ENCODE measurements around the gene SEMA4D.

The SEMA4D gene

DNA sequence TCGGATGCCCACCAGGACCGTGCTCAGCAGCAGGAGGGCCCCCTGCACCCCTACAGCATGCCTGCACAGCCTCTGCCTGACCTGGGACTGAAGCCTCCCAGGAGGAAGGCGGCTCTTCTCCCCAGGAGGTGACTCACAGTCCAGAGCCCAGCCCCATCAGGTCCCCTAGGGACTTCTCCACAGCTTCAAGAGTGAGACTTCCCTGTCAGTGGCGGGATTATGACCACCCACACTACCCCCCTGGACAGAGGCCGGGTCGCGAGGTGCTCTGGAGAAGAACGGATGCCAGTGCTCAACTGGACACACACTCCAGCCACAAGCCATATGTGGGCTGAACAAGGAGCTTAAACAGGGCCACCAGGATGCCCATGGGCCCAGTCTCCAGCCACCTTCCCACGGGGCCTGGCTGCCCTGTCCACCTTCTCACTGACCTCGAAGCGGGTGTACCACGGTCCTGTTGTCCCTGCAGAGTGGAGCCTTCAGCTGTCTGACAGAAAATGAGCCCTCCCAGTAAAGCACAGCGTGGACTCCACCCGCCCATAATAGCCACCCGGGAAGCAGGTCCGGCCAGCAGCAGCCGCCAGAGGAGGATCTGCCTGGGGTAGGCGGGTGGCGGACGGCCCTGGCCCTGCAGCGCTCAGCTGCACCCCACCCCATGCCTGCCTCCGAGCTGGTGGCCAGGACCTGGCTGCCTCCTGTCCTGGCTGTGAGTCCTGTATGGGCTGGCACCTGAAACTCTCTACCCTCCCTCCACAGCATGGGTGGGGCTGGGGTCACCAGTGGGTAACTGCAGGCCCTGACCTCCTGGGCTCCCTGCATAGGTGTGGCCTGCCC lies 54.7 kb downstream of the SEMA4D start:
- no peak for DNase-seq

DNA sequence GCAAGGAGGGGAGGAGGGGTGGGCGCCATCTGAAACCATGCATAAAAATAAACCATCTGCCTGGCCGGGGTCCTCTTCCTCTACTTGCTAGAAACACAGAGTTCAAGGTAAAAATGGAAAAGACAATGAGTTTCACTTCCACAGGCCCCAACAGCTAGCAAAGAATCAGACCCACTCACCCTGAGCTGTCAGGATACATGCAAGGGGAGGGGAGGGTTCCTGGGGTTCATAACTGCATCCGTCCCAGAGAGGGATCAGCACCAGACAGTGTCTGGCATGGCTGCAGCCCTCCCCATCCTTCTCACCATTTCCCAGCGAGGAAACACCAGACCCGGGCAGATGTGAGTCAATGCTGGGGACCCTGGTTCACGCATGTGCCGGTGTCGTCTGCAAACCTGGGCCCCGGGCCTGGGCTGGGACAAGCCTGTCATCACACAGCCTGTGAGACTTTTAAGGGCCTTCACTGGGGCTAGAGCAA lies 55.4 kb downstream of the SEMA4D start:
- no peak for DNase-seq

DNA sequence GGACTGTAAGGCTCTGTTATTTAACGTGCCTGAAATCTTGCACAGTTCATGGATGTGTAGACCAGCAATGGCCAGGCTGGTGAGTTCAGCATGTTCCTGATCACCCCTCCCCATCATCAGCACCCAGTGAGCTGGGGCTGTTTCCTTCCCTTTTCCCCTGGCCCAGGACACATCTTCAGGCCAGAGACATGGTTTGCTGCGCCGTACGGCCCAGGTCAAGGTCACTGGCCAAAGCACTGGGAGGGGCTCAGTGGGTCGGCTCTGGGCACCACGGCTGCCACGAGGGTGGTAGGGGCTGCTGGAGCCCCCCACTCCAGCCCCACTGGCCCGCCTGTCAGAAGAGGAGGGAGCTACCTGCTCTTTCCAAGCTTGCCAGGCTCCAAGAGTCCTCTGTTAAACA lies 55.9 kb downstream of the SEMA4D start:
- DNase-seq: no peak

DNA sequence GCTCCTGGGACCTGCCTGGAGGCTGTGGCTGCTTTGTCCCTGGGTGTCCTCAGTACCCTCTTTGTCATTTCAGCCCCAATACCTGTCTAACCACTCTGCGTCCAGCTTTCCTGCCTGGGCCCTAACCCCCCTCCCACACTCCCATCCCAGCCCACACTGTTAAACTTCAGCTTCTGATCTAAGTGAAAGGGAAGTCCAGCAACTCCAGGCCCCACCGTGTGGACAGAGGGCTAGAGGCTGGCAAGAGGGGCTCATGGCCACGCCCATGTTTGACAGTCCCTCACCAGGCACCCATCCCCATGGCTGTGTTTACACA lies 56.3 kb downstream of the SEMA4D start:
- no peak for DNase-seq

DNA sequence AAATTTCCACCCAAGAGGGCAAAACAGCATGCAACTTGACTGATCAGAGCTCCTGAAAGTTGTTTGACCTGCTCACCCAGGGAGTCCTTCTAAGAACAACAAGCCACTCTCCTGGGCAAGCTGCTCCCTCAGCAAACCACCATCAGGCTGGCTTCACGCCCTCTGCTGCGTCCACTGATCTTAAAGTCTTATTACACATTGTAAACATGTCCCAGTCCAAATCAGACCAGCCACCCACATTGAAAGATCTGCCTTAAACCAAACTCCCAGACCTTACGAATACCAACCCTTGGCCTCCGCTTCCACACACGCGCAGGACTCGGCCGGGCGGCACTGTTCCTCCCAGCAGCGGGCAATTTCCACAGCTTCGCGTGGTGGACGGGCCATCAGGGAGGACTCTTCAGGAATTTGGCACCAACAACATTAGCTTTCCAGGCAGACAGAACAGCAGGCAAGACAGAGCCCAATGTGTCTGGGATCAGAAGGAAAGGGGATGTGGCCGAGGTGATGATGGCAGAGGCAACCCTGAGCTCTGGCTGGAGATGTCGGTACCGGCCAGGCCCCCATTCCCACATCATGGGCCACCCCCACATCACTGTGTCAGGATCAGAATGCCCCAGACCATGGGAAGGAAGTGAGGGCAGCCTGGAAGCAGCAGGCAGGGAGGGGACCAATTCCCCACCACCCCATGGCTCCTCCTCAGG lies 56.8 kb downstream of the SEMA4D start:
- no peak for DNase-seq

DNA sequence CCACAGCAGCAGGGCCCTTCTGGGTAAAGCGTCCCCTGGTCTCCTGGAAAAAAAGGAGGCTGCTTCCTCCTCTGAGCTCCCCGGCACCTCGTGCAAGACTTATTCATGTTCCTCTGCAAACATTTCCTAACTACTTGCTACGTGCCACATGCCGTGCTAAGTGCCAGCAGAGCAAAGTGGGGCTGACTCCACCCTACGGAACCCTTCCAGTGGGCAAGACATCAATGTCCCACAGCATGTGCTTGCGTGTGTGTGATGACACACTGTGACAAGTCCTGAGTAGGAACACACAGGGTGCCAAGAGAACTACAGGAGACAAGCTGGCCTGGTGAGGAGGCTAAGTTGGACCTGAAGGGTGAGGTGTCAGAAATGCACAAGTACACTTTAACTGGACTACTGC lies 57.4 kb downstream of the SEMA4D start:
- DNase-seq: no peak

DNA sequence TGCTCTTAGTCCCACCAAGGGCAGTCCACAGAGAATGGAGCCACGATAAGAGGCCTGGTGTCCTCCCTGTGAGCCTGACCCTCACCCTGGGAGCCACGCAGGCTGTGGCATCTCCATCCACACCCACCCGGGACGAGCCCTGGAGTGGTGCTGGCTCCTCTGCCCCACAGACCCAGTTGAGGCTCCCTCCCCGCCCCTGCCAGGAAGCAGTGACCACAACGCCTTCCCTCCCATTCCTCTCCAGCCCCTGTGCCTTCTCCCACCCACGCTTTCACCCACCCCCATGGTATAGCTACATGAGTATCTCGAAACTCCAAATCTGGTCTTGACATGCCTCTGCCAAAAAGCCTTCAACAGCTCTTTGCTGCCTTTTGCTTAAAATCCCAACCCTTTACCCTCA lies 57.9 kb downstream of the SEMA4D start:
- no peak for DNase-seq

DNA sequence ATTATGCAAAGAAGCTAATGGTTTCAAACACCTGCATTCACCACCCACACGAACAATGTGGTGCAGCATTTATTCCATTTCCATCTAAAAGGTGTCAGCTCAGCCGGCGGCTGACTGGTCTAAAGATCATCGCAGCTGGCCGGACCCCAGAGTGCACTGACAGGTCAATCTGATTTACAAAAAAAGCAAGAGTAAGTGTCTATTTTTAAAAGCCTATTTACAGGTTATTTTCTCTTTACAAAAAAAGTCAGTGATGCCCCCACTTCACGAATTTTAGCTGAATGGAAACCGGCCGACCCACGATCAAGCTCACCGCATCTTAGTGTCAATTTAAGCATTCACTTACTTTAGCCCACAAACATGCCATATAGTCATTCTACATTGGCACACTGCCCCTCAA lies 58.3 kb downstream of the SEMA4D start:
- DNase-seq: no peak

DNA sequence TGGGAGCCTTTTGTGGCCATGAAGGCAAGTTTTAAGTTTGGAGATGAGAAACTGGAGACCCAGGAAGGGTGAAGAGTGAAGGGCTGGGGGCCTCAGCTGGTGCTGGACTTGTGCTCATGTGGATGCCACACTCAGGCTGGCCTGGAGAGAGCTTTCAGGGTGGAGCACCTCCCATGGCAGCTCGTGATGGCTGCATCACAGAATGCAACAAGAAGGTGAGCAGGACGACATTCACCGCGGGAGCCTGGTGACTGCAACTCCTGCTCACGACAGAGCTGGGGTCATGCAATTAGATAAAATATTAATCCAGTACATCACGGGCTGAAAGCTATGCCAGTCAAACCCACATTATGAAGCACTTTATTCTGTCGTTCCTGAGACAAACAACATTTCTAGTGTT lies 59.7 kb downstream of the SEMA4D start:
- DNase-seq: no peak

DNA sequence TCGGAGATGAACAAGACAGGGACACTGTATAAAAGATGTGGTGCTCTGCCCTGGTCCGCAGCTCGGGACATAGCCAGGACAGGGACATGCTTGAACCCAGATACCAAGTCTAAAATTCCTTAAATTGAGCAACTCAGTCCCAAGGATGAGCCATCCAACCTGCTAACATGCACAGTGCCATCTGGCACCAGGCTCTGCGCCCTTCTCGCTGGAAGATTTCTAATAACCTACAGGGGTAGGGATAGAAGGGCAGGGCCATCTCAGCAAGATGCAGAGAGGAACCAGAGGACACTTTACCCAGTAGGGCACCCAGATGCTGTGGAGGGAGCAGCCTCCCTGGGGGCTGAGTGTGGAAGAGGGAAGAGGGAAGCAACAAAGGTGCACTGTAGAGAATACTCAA lies 60.1 kb downstream of the SEMA4D start:
- DNase-seq: no peak

DNA sequence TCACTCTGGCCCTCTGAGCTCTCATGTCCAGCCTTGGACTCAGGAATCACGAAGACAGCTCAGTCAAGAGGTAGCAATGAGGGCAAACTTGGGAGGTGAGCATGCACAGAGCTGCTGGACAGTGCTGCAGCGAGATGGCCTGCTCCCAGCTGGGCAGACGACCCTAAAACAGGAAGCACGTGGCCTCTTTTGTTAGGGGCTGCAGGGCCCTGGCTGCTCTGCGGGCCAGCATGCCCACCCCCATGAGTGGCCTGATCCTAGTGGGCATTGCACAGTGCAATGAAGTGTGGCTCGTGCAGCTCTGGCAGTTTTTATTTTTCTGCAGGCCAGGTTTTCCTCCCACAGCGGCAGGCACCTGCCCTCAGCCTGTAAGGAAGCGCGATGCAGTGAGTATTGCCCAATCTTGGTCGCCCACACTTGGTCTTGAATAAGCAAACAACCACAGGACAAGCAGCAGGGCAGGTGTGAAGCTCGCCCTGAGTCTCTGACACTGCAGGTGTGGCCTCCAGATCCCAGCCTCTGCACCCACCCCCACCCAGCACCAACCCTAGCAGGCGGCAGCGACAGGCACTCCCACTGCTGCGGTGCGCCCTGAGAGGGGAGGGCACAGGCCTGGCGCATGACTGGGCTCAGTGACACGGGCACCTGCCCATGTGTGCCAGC lies 60.8 kb downstream of the SEMA4D start:
- peak in 2 of 4 experiments; percentile 26 to 31 for DNase-seq

DNA sequence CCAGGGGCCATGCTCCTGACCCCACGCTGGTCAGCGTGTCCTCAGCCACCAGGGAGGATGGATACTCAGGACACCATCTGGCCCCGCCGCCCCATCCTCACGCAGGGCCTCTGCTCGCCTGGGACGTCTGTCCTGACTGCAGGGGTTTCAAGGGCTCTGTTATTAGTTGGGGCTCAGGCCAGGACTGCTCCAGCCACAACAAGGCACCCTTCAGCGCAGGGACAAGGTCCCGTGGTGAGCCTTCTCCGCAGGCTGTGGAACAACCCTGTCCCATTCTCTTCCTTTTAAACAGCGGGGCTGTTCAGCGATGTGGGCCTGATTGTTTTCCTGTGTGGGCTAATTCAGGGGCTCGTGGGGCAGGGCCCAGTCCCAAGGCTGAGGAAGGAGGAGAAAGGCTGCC lies 61.6 kb downstream of the SEMA4D start:
- DNase-seq: no peak

DNA sequence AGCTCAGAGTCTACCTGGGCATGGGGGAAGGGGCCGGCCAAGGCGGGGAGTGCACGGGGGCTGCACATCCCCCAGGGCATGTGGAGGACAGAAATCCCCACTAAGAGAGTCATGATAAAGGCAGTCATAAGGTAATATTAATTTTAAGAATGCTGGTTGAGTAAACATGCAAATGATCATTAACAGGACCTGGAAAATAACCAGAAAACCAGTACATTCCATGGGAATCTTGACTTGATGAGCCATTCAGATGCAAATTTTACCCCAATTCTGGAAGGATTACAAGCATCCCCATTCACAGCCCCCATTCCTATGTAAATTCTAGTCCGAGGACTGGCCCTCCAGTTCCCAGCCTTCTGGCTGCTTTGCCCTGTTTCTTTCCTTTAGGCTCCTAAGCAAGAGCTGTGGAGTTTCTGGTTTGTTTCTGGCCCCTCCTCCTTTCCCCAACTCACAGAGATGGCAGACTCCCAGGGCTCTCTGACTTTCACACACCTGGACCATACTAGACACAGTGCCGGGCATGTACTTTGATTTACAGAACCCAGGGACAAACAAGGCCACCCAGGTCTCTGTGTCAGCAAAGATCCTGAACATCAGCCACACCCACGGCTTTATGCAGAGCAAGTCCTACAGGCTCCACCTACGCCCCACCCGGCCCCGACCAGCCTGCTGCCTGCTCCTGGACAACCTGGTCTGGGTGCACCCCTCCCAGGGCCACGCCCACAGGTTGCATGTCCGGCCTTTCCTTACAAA lies 62.7 kb downstream of the SEMA4D start:
- no peak for DNase-seq

DNA sequence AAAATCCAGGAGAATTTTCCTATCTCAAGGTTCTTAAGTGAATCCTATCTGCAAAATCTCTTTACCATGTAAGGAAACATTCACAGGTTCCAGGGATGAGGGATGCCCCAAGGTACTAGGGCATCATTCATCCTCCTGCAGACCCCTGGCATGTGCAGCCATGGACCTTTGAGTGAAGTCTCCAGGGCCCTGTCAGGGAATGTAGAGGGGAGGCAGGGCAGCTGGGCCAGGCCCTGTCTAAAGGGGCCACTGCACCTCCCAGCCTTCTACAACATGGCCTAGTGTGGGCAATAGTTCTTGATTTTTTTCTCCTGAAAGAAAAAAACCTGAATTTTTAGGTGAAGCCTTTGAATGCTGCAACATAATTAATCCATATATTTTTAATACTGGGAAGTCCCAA lies 63.3 kb downstream of the SEMA4D start:
- DNase-seq: no peak

DNA sequence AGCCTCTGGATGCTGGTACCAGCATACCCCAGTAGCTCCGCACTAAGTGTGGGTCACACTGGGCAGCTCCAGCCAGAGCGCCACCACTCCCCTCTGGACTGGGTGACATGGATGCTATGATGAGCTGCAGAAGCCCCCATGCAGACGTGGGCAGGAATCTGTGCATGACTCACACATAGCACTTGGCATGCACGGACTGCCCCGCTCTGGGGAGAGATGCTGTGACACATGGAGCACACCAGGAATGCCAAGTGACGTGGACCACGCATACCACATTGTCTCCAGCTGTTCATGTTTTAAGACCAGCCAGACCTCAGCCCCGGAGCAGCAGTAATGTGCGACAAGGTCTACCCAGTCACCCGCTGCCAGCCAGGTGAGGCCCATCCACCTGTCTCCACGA lies 64.1 kb downstream of the SEMA4D start:
- DNase-seq: no peak

DNA sequence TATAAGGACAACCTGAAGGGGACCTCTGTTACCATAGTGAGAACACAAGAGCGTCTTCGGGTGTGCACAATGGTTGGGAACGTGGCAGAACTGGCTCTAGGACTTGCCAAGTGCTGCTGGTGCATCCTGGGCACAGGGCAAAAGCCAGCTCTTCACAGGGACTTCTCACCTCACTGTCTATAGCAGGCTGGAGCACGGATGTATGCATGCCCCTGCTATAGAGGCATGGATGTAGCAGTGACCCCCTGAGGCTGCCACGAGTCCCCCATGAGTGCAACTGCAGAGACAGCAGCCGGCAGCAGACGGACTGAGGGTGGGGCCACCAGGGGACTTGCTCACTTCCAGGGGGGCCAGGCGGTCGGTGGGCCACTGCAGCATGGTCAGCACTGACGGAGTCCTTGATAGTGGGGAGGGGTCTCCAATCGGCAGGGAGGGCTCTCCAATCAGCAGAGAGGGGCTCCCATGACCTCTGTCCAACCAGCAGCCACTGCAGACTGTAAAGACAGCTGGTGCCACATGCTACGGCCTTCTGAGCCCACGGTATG lies 64.9 kb downstream of the SEMA4D start:
- no peak for DNase-seq

DNA sequence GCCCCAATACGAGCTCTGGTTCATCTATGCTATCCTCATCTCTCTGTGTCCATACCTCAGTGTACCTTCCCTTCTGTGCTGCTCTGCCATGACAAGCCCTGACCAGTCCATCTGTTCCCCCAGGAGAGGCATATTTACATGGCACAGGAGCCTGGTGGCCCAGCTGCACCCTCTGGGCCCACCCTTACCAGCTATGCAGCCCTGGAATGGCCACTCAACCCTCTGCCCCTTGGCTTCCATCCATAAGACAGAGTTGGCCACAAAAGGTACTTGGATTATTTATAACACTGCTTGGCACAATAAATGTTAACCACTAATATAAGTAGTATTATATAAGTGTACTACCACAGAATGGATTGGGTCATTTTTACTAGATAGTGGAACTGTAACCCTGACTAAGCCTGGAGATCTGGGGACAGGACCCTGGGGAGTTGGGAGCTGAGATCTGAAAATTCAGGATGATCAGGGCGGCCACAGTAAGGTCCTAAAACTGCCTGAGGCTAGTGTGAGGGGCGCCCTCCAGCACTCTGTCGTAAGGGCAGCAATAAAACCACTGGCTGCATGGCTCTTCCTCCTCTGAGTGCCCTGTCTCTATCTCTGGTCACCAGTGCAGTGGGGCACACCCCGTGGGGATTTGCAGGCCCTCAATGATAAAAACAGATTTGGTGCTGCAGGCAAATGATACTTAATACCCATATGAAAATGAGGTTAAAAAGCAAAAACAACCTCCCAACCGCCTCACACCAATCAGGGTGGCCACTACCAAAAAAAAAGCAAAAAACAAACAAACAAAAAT lies 65.8 kb downstream of the SEMA4D start:
- DNase-seq: no peak

DNA sequence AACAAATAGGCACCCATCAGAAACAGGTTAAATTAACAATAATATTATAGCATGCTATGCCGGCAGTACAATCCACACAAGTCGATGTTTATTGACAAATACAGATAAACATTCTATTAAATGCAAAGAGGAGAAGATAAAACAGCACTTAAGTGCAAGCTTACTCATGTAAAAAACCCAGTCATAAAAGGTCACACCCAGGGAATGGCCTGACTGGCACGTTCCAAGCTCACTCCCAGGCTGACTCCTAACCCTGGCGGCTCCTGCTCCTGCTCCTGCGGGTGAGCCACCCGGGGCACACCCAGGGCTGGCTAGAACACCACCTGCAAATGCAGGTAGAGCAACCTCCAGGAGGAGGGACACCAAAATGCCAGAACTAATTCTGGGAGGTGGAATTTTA lies 66.9 kb downstream of the SEMA4D start:
- no peak for DNase-seq

DNA sequence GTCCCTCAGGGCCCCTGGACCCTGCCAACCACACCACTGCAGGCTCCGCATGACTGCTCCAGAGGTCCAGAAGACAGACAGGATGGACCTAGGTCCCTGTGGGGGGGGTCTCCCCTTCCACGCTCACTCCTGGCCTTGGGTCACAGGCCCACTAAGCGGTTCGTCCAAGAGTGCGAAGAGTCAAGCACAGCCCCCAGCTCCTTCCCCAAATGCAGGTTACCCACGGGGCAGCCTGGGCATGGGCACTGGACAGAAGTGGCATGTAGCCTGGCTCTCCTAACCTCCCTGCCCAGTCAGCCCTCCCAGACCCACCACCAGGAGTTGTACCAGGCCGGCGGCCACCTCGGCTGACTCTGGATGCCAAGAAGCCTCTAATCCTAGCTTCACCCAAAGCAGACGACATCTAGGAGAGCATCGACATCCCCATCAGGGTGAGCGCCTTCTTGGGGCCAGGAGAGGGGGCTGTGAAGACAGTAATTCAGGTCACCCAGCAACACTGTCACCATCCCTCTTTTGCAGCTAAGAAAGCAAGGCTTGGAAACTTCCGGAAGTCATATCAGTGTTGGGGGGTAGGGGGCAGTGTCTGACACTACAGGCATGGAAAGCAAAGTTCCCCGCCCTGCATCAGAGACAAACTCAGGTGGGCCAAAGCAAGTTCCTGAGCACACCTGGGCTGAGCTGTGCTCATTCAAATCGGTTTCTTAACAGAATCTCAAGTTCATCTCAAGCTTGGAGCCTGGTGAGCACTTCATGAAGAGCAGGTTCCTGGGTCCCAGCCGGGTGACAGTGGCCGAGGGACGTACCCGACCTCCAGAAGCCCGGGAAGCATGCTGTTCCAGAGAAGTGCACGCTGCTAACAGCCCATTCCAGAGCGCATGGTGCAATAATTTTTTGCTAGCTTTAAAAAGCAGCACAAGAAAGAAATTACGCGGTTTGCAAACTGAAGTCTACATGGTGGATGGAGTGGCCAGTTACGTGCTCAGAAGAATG lies 68.7 kb downstream of the SEMA4D start:
- peak in 2 of 4 experiments; percentile 24 to 33 for DNase-seq

DNA sequence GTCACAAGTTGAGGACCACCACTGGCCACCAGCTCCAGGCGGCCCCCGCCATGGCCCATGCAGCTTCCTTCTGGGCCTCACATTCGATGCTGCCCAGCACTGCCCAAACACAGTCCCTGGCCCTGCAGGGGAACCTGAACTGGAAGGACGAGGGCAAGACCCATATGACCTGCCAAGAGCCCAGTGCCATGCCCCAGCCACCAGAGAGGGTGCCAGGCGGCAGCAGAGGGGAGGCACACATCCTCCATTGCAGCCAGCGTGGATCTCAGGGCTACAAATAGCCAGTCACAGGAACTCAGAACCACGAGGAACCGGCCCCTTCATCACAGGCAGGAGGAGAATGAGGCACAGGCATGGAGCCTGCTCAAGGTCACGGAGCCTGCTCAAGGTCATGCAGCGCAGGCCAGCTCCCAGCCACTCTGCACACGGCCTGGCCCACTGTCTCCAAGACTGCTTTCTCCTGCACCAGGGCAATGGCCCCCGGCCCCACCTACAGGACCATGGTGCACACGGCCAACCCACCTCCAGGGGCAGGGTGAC lies 69.6 kb downstream of the SEMA4D start:
- no peak for DNase-seq

All from activated CD4-positive, CD25-positive, alpha-beta regulatory T cell (primary cell).